HepG2 (cell line): ENCODE data around the gene FAM174C. TPM values are rescaled to one million over a fixed set of nuclear protein-coding genes. Genes with fewer than 3 reads are reported as not detected.

Experiments
- BRD4 ChIP-seq: sonication (generic); formaldehyde crosslinking; IDR thresholded peaks from 2 replicates; pipeline ENCODE4 v1.4.0; 2020; ENCODE audit warnings: missing genetic modification reagents
- DMAP1 ChIP-seq: IDR thresholded peaks from 2 replicates; pipeline ENCODE4 v1.6.1; 2016
- FOSL1 ChIP-seq: sonication (generic); formaldehyde crosslinking; IDR thresholded peaks from 2 replicates; pipeline ENCODE4 v1.9.0; 2021; ENCODE audit warnings: missing genetic modification reagents, borderline replicate concordance
- KAT7 ChIP-seq: IDR thresholded peaks from 2 replicates; pipeline ENCODE4 v1.6.1; 2018; ENCODE audit warnings: borderline replicate concordance, missing compliant biosample characterization
- LCORL ChIP-seq, 2 experiments: fragments of 450-650 bp in 1 of 2; sonication (generic) in 1 of 2; formaldehyde crosslinking in 1 of 2; IDR thresholded peaks; 2 replicates each; pipeline versions ENCODE4 v1.5.0 to v1.6.1; 2017 to 2020; ENCODE audit warnings: antibody characterized with exemption in 1 of 2, missing genetic modification reagents in 1 of 2
- MTF1 ChIP-seq: sonication (generic); formaldehyde crosslinking; IDR thresholded peaks from 2 replicates; pipeline ENCODE4 v1.5.0; 2020; ENCODE audit warnings: missing genetic modification reagents
- NKX3-1 ChIP-seq: sonication (generic); formaldehyde crosslinking; IDR thresholded peaks from 2 replicates; pipeline ENCODE4 v1.5.0; 2020; ENCODE audit warnings: missing genetic modification reagents
- POLR2A ChIP-seq, 2 experiments: IDR thresholded peaks; 2 replicates each; pipeline ENCODE4 v1.6.1; 2011; ENCODE audit warnings: low read depth in 2 of 2, low read length in 2 of 2, mild to moderate bottlenecking in 1 of 2, moderate library complexity in 1 of 2; ENCODE audit not compliant: insufficient read depth in 1 of 2
- RARG ChIP-seq: sonication (generic); formaldehyde crosslinking; IDR thresholded peaks from 2 replicates; pipeline ENCODE4 v1.4.0; 2020; ENCODE audit warnings: low read depth, mild to moderate bottlenecking, missing genetic modification reagents
- SMAD3 ChIP-seq: sonication (generic); formaldehyde crosslinking; IDR thresholded peaks from 2 replicates; pipeline ENCODE4 v1.4.0; 2020; ENCODE audit warnings: missing genetic modification reagents
- TRIM24 ChIP-seq: sonication (generic); formaldehyde crosslinking; IDR thresholded peaks from 2 replicates; pipeline ENCODE4 v1.8.0; 2022; ENCODE audit warnings: mild to moderate bottlenecking, missing genetic modification reagents
- ZIK1 ChIP-seq: sonication (generic); formaldehyde crosslinking; IDR thresholded peaks from 2 replicates; pipeline ENCODE4 v1.5.0; 2020; ENCODE audit warnings: mild to moderate bottlenecking, low read depth, missing genetic modification reagents, borderline replicate concordance
- ZNF136 ChIP-seq: sonication (generic); formaldehyde crosslinking; IDR thresholded peaks from 2 replicates; pipeline ENCODE4 v1.8.1; 2022; ENCODE audit warnings: low read depth, mild to moderate bottlenecking, moderate library complexity, missing genetic modification reagents
- ZNF556 ChIP-seq: sonication (generic); formaldehyde crosslinking; IDR thresholded peaks from 2 replicates; pipeline ENCODE4 v1.4.0; 2020; ENCODE audit warnings: mild to moderate bottlenecking, missing genetic modification reagents, borderline replicate concordance
- ZNF557 ChIP-seq: sonication (generic); formaldehyde crosslinking; IDR thresholded peaks from 2 replicates; pipeline ENCODE4 v1.4.0; 2020; ENCODE audit warnings: missing genetic modification reagents
- ZNF713 ChIP-seq: sonication (generic); formaldehyde crosslinking; IDR thresholded peaks from 2 replicates; pipeline ENCODE4 v1.4.0; 2020; ENCODE audit warnings: mild to moderate bottlenecking, missing genetic modification reagents
- ZNF746 ChIP-seq: sonication (generic); formaldehyde crosslinking; IDR thresholded peaks from 2 replicates; pipeline ENCODE4 v1.8.0; 2022; ENCODE audit warnings: mild to moderate bottlenecking, missing genetic modification reagents
- ZNF768 ChIP-seq: sonication (generic); formaldehyde crosslinking; IDR thresholded peaks from 2 replicates; pipeline ENCODE4 v1.4.0; 2020; ENCODE audit warnings: missing genetic modification reagents
- polyA plus RNA-seq, 8 experiments: library from polyadenylated mRNA; depleted of rRNA in 3 of 8; stranded (reverse) in 7 of 8; unstranded in 1 of 8; fragments of >200 nt; fragmentation: Illumina TruSeq in 4 of 8; extraction: Trizol in 4 of 8; gene quantifications; 2 replicates each; pipeline versions ENCODE4 v1.2.1 to v1.2.3, GENCODE V29; 2011 to 2016; ENCODE audit warnings: low read depth in 4 of 8, missing spikeins in 1 of 8, mixed read lengths in 1 of 8; ENCODE audit not compliant: insufficient read depth in 1 of 8
- total RNA-seq, 5 experiments: library from RNA; depleted of rRNA; stranded (reverse); fragments of >200 nt; fragmentation: Illumina TruSeq; extraction: Trizol; gene quantifications; 2 replicates each; pipeline ENCODE4 v1.2.3, GENCODE V29; 2016; ENCODE audit warnings: low read depth in 1 of 5
- TF ChIP-seq, protein P1 (sequence below): sonication (generic); formaldehyde crosslinking; conservative IDR thresholded peaks from 2 replicates; pipeline ENCODE4 v1.4.0; 2020; ENCODE audit warnings: missing genetic modification reagents
- TF ChIP-seq, protein P2 (sequence below): sonication (generic); formaldehyde crosslinking; IDR thresholded peaks from 2 replicates; pipeline ENCODE4 v1.5.0; 2020; ENCODE audit warnings: missing genetic modification reagents, mild to moderate bottlenecking, borderline replicate concordance
- TF ChIP-seq, protein P3 (sequence below): sonication (generic); formaldehyde crosslinking; IDR thresholded peaks from 2 replicates; pipeline ENCODE4 v1.9.0; 2021; ENCODE audit warnings: missing genetic modification reagents, borderline replicate concordance
- TF ChIP-seq, protein P4 (sequence below): sonication (generic); formaldehyde crosslinking; IDR thresholded peaks from 2 replicates; pipeline ENCODE4 v1.4.0; 2020; ENCODE audit warnings: missing genetic modification reagents
- TF ChIP-seq, protein P5 (sequence below): sonication (generic); formaldehyde crosslinking; IDR thresholded peaks from 2 replicates; pipeline ENCODE4 v1.4.0; 2020; ENCODE audit warnings: low read depth, mild to moderate bottlenecking, missing genetic modification reagents

The FAM174C gene
- total and polyA plus RNA-seq, 2 of the 13 experiments (the other 11 are each of a cell fraction or from before 2014, with no cell fraction given) = 19.5 to 31.3 TPM

DNA sequence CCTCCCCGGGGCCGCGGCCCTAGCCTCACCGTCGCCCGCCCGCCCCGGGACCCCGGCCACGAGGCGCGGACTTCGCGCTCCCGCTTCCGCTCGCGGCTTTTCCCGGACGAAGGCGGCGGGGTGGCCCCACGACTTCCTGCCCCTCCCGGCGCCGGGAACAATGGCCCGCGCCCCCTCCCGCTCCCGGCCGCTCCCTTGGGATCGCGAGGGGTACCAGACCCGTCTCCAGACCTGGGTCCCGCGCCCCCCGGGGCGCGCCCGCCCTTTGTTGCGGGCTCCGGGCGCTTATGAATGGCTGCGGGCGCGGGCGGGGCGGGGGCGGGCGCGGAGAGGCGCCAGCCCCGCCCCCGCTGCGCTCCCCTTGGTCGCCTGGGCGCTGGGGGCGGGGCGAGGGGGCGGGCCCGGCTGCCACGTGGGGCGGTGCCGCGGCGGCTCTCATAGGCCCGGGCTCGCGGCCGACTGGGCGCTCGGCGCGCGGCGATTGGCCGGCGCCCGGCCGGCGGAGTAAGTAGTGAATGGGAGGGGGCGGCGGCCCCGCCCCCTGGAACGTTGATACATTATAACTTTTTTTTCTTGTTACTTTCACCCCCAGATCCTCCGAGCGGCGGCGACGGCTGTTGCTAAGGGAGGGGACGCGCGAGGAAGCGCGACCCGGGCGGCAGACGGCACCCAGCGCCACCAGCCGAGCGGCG is 25.9 kb upstream of the FAM174C start (continued):
- TF ChIP-seq BRD4 (0 out of 2 replicates have a peak, but pooled peaks have one; percentile 59), ZNF713 (CRISPR knock-in tag) (no peak), ZNF136 (CRISPR knock-in tag) (no peak), NKX3-1 (CRISPR knock-in tag) (peak; percentile 45; the same call in 1 of the 2 replicates), MTF1 (CRISPR knock-in tag) (peak; percentile 53; the same call in 1 of the 2 replicates), TRIM24 (CRISPR knock-in tag) (no peak), SMAD3 (no peak), POLR2A (IDR thresholded peaks at IDR 0.05; ENCODE audit: insufficient read depth in 1 of 2, low read depth in 2 of 2, low read length in 2 of 2) (peak in 1 of 2 experiments; percentile 90; a peak in 2 of 4 replicates), DMAP1 (peak; percentile 17; the same call in 1 of the 2 replicates), ZIK1 (no peak), FOSL1 (CRISPR knock-in tag) (no peak), ZNF556 (CRISPR knock-in tag) (0 out of 2 replicates have a peak, but pooled peaks have one; percentile 16), ZNF768 (CRISPR knock-in tag) (0 out of 2 replicates have a peak, but pooled peaks have one; percentile 8), KAT7 (CRISPR knock-in tag) (0 out of 2 replicates have a peak, but pooled peaks have one; percentile 56), ZNF746 (CRISPR knock-in tag) (0 out of 2 replicates have a peak, but pooled peaks have one; percentile 40), LCORL (IDR thresholded peaks at IDR 0.05) (no peak), LCORL (CRISPR knock-in tag; IDR thresholded peaks at IDR 0.05) (no peak), ZNF557 (0 out of 2 replicates have a peak, but pooled peaks have one; percentile 59), RARG (CRISPR knock-in tag) (0 out of 2 replicates have a peak, but pooled peaks have one; percentile 35)
- TF ChIP-seq, protein P1, sequence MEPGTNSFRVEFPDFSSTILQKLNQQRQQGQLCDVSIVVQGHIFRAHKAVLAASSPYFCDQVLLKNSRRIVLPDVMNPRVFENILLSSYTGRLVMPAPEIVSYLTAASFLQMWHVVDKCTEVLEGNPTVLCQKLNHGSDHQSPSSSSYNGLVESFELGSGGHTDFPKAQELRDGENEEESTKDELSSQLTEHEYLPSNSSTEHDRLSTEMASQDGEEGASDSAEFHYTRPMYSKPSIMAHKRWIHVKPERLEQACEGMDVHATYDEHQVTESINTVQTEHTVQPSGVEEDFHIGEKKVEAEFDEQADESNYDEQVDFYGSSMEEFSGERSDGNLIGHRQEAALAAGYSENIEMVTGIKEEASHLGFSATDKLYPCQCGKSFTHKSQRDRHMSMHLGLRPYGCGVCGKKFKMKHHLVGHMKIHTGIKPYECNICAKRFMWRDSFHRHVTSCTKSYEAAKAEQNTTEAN = no peak
- TF ChIP-seq, protein P2, sequence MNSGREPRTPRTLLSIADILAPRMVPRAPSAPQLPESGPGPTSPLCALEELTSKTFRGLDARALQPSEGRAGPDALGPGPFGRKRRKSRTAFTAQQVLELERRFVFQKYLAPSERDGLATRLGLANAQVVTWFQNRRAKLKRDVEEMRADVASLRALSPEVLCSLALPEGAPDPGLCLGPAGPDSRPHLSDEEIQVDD (CRISPR knock-in tag) = no peak
- TF ChIP-seq, protein P3, sequence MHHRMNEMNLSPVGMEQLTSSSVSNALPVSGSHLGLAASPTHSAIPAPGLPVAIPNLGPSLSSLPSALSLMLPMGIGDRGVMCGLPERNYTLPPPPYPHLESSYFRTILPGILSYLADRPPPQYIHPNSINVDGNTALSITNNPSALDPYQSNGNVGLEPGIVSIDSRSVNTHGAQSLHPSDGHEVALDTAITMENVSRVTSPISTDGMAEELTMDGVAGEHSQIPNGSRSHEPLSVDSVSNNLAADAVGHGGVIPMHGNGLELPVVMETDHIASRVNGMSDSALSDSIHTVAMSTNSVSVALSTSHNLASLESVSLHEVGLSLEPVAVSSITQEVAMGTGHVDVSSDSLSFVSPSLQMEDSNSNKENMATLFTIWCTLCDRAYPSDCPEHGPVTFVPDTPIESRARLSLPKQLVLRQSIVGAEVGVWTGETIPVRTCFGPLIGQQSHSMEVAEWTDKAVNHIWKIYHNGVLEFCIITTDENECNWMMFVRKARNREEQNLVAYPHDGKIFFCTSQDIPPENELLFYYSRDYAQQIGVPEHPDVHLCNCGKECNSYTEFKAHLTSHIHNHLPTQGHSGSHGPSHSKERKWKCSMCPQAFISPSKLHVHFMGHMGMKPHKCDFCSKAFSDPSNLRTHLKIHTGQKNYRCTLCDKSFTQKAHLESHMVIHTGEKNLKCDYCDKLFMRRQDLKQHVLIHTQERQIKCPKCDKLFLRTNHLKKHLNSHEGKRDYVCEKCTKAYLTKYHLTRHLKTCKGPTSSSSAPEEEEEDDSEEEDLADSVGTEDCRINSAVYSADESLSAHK (CRISPR knock-in tag) = no peak
- TF ChIP-seq, protein P4, sequence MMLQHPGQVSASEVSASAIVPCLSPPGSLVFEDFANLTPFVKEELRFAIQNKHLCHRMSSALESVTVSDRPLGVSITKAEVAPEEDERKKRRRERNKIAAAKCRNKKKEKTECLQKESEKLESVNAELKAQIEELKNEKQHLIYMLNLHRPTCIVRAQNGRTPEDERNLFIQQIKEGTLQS = peak; percentile 24; the same call in 1 of the 2 replicates
- TF ChIP-seq, protein P5, sequence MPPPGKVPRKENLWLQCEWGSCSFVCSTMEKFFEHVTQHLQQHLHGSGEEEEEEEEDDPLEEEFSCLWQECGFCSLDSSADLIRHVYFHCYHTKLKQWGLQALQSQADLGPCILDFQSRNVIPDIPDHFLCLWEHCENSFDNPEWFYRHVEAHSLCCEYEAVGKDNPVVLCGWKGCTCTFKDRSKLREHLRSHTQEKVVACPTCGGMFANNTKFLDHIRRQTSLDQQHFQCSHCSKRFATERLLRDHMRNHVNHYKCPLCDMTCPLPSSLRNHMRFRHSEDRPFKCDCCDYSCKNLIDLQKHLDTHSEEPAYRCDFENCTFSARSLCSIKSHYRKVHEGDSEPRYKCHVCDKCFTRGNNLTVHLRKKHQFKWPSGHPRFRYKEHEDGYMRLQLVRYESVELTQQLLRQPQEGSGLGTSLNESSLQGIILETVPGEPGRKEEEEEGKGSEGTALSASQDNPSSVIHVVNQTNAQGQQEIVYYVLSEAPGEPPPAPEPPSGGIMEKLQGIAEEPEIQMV (CRISPR knock-in tag) = no peak
